Measurements from ENCODE around the gene FATE1.
"Not testable (repeated sequence)": the region's sequence is repeated elsewhere in the genome, so short reads cannot be mapped to it uniquely, and the experiment has no call there.

FATE1 gene

DNA sequence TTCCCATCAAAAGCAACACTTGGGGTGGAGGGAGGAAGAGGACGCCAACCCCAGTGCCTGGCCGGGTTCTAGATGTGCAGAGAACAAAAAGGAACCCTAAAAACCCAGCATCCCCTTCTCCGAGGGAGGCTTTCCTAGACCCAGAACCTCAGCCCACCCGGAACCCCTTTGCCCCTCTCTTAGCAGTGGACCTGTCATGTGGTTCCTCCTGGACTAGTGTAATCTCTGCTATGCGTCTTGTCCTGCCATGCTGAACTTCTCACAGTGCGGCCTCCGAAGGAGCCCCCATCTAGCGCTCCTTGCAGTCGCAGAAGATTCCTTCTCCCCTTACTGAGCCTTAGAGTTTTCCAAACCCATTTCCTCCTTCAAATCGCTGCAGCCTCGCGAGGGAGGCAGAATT lies 21.7 kb upstream of the FATE1 start:
- Histone ChIP-seq H2AFZ (ENCODE audit: low read depth, low read length) (no peak overlapping the region), H2BK120ac (ENCODE audit: low read depth, low read length) (no peak overlapping the region), H2BK5ac (ENCODE audit: low read depth, low read length, poor library complexity, severe bottlenecking) (no peak overlapping the region), H4K8ac (ENCODE audit: low read length) (no peak overlapping the region), H3K4me2 (ENCODE audit: low read length, poor library complexity, severe bottlenecking) (no peak overlapping the region), H2BK15ac (ENCODE audit: low read depth, poor library complexity, severe bottlenecking) (no peak overlapping the region), H3K9me3 (ENCODE audit: control insufficient read depth, low read length) (no peaks in the 10 kb centered on the region), H4K91ac (ENCODE audit: low read length) (no peak overlapping the region), H3K27me3 (ENCODE audit: control insufficient read depth in 1 of 2, insufficient read depth in 1 of 2, low read length in 2 of 2) (peaks cover 0 to 35% of the 10 kb centered on the region in 2 experiments), H3K4ac (ENCODE audit: low read depth in 1 of 2, low read length in 2 of 2) (no peak overlapping the region), H3K14ac (ENCODE audit: low read length in 2 of 2) (no peak overlapping the region), H3K36me3 (ENCODE audit: control insufficient read depth in 1 of 2, insufficient read depth in 2 of 2, low read depth in 1 of 2, low read length in 2 of 2) (no peaks in the 10 kb centered on the region), H2BK12ac (ENCODE audit: low read length in 2 of 2) (no peak overlapping the region), H3K27ac (ENCODE audit: low read length, poor library complexity, severe bottlenecking) (no peak overlapping the region), H3K4me1 (ENCODE audit: control insufficient read depth, insufficient read depth, low read depth, low read length) (no peaks in the 10 kb centered on the region), H3K4me3 (ENCODE audit: insufficient read depth in 1 of 2, low read depth in 1 of 2, low read length in 2 of 2) (no peak overlapping the region), H2AK5ac (ENCODE audit: low read length, severe bottlenecking) (no peak overlapping the region), H3K23ac (ENCODE audit: low read length in 2 of 2) (no peak overlapping the region), H3K79me1 (replicated peaks; ENCODE audit: low read length, poor library complexity, severe bottlenecking) (no peaks in the 10 kb centered on the region), H3K9ac (ENCODE audit: low read length) (no peak overlapping the region), H3K18ac (ENCODE audit: low read depth in 1 of 2, low read length in 2 of 2) (no peak overlapping the region)
- no peak for DNase-seq
- WGBS = 73% methylated on average over 7 of the region's 12 CpGs

- H2BK15ac ChIP-seq (ENCODE audit: low read depth, poor library complexity, severe bottlenecking) = no peak within 1 kb of the TSS
- no peak within 1 kb of the TSS for H3K23ac ChIP-seq (ENCODE audit: low read length in 2 of 2)
- no peak within 1 kb of the TSS for H3K14ac ChIP-seq (ENCODE audit: low read length in 2 of 2)
- no peak within 1 kb of the TSS for H2BK5ac ChIP-seq (ENCODE audit: low read depth, low read length, poor library complexity, severe bottlenecking)
- no peak within 1 kb of the TSS for H4K91ac ChIP-seq (ENCODE audit: low read length)
- H3K27me3 ChIP-seq (ENCODE audit: control insufficient read depth in 1 of 2, insufficient read depth in 1 of 2, low read length in 2 of 2) = peaks cover 0 to 35% of the 10 kb centered on the region in 2 experiments
- peak within 1 kb of the TSS in 1 of 2 experiments; percentile 59 for H3K4me3 ChIP-seq (ENCODE audit: insufficient read depth in 1 of 2, low read depth in 1 of 2, low read length in 2 of 2)
- no peaks in the 10 kb centered on the region for H3K4me1 ChIP-seq (ENCODE audit: control insufficient read depth, insufficient read depth, low read depth, low read length)
- no peak within 1 kb of the TSS for H2AFZ ChIP-seq (ENCODE audit: low read depth, low read length)
- WGBS = 3% methylated on average over 21 of the region's 100 CpGs
- no peak for DNase-seq
- no peak within 1 kb of the TSS for H2BK12ac ChIP-seq (ENCODE audit: low read length in 2 of 2)
- H2AK5ac ChIP-seq (ENCODE audit: low read length, severe bottlenecking) = no peak within 1 kb of the TSS
- no peaks in the 10 kb centered on the region for H3K9me3 ChIP-seq (ENCODE audit: control insufficient read depth, low read length)
- H3K9ac ChIP-seq (ENCODE audit: low read length) = peak within 1 kb of the TSS; percentile 85
- no peak within 1 kb of the TSS for H2BK120ac ChIP-seq (ENCODE audit: low read depth, low read length)
- H3K79me1 ChIP-seq (replicated peaks; ENCODE audit: low read length, poor library complexity, severe bottlenecking) = no peaks in the 10 kb centered on the region
- no peak within 1 kb of the TSS for H3K4ac ChIP-seq (ENCODE audit: low read depth in 1 of 2, low read length in 2 of 2)
- no peak within 1 kb of the TSS for H3K4me2 ChIP-seq (ENCODE audit: low read length, poor library complexity, severe bottlenecking)
- H3K18ac ChIP-seq (ENCODE audit: low read depth in 1 of 2, low read length in 2 of 2) = no peak within 1 kb of the TSS
- no peaks in the 10 kb centered on the region for H3K36me3 ChIP-seq (ENCODE audit: control insufficient read depth in 1 of 2, insufficient read depth in 2 of 2, low read depth in 1 of 2, low read length in 2 of 2)
- H3K27ac ChIP-seq (ENCODE audit: low read length, poor library complexity, severe bottlenecking) = no peak within 1 kb of the TSS
- no peak within 1 kb of the TSS for H4K8ac ChIP-seq (ENCODE audit: low read length)
Observed at GRCh38 chrX:151694661-151695582, 20.9 kb upstream of the FATE1 start, which contains the start of gene PRRG3. Gene PRRG3 (plus strand): TSS chrX:151695458. CDS start chrX:151698815, 3,357 bp downstream.

- Histone ChIP-seq H3K36me3 (ENCODE audit: control insufficient read depth in 1 of 2, insufficient read depth in 2 of 2, low read depth in 1 of 2, low read length in 2 of 2) (no peaks in the 10 kb centered on the region), H2AK5ac (ENCODE audit: low read length, severe bottlenecking) (no peak overlapping the region), H3K18ac (ENCODE audit: low read depth in 1 of 2, low read length in 2 of 2) (no peak overlapping the region), H3K9ac (ENCODE audit: low read length) (peak overlapping the region; percentile 85), H4K91ac (ENCODE audit: low read length) (no peak overlapping the region), H3K27me3 (ENCODE audit: control insufficient read depth in 1 of 2, insufficient read depth in 1 of 2, low read length in 2 of 2) (peaks cover 0 to 32% of the 10 kb centered on the region in 2 experiments), H3K23ac (ENCODE audit: low read length in 2 of 2) (no peak overlapping the region), H3K4me1 (ENCODE audit: control insufficient read depth, insufficient read depth, low read depth, low read length) (no peaks in the 10 kb centered on the region), H3K4ac (ENCODE audit: low read depth in 1 of 2, low read length in 2 of 2) (no peak overlapping the region), H2AFZ (ENCODE audit: low read depth, low read length) (no peak overlapping the region), H2BK120ac (ENCODE audit: low read depth, low read length) (no peak overlapping the region), H2BK15ac (ENCODE audit: low read depth, poor library complexity, severe bottlenecking) (no peak overlapping the region), H3K9me3 (ENCODE audit: control insufficient read depth, low read length) (no peaks in the 10 kb centered on the region), H3K27ac (ENCODE audit: low read length, poor library complexity, severe bottlenecking) (no peak overlapping the region), H3K79me1 (replicated peaks; ENCODE audit: low read length, poor library complexity, severe bottlenecking) (no peaks in the 10 kb centered on the region), H3K4me3 (ENCODE audit: insufficient read depth in 1 of 2, low read depth in 1 of 2, low read length in 2 of 2) (peak overlapping the region in 1 of 2 experiments; percentile 59), H3K4me2 (ENCODE audit: low read length, poor library complexity, severe bottlenecking) (no peak overlapping the region), H4K8ac (ENCODE audit: low read length) (no peak overlapping the region), H2BK12ac (ENCODE audit: low read length in 2 of 2) (no peak overlapping the region), H3K14ac (ENCODE audit: low read length in 2 of 2) (no peak overlapping the region), H2BK5ac (ENCODE audit: low read depth, low read length, poor library complexity, severe bottlenecking) (no peak overlapping the region)
- WGBS = 43% methylated on average over 17 of the region's 19 CpGs
- no peak for DNase-seq
Observed at GRCh38 chrX:151695583-151696340, 20.1 kb upstream of the FATE1 start.

DNA sequence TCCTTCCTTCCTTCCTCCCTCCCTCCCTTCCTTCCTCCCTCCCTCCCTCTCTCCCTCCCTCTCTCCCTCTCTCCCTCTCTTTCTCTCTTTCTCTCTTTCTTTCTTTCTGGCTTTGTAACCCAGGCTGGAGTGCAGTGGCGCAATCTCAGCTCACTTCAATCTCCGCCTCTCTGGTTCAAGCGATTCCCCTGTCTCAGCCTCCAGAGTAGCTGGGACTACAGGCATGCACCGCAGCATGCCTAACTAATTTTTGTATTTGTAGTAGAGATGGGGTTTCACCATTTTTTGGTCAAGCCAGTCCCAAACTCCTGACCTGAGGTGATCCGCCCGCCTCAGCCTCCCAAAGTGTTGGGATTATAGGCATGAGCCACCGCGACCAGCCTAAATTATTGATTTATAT lies 18.8 kb upstream of the FATE1 start:
- H3K4ac ChIP-seq (ENCODE audit: low read depth in 1 of 2, low read length in 2 of 2); H4K8ac ChIP-seq (ENCODE audit: low read length); H2BK12ac ChIP-seq (ENCODE audit: low read length in 2 of 2); H3K14ac ChIP-seq (ENCODE audit: low read length in 2 of 2); H3K9me3 ChIP-seq (ENCODE audit: control insufficient read depth, low read length); H3K23ac ChIP-seq (ENCODE audit: low read length in 2 of 2); H2BK120ac ChIP-seq (ENCODE audit: low read depth, low read length); H3K4me1 ChIP-seq (ENCODE audit: control insufficient read depth, insufficient read depth, low read depth, low read length); H2BK15ac ChIP-seq (ENCODE audit: low read depth, poor library complexity, severe bottlenecking); H3K36me3 ChIP-seq (ENCODE audit: control insufficient read depth in 1 of 2, insufficient read depth in 2 of 2, low read depth in 1 of 2, low read length in 2 of 2); H3K79me1 ChIP-seq (replicated peaks; ENCODE audit: low read length, poor library complexity, severe bottlenecking); H2BK5ac ChIP-seq (ENCODE audit: low read depth, low read length, poor library complexity, severe bottlenecking); H2AFZ ChIP-seq (ENCODE audit: low read depth, low read length); H2AK5ac ChIP-seq (ENCODE audit: low read length, severe bottlenecking); DNase-seq; H4K91ac ChIP-seq (ENCODE audit: low read length); H3K4me2 ChIP-seq (ENCODE audit: low read length, poor library complexity, severe bottlenecking); H3K27ac ChIP-seq (ENCODE audit: low read length, poor library complexity, severe bottlenecking); H3K18ac ChIP-seq (ENCODE audit: low read depth in 1 of 2, low read length in 2 of 2): not testable (repeated sequence)
- H3K4me3 ChIP-seq (ENCODE audit: insufficient read depth in 1 of 2, low read depth in 1 of 2, low read length in 2 of 2) = peak overlapping the region in 1 of 2 experiments; percentile 70
- H3K9ac ChIP-seq (ENCODE audit: low read length) = peak overlapping the region; percentile 85
- 96% methylated on average over 4 of the region's 8 CpGs for WGBS
- peaks cover 0 to 27% of the 10 kb centered on the region in 2 experiments for H3K27me3 ChIP-seq (ENCODE audit: control insufficient read depth in 1 of 2, insufficient read depth in 1 of 2, low read length in 2 of 2)

All from mesenchymal stem cell (in vitro differentiated cells and primary cell).